Measurements from ENCODE around the gene SAP130.
"Not testable (repeated sequence)": the region's sequence is repeated elsewhere in the genome, so short reads cannot be mapped to it uniquely, and the experiment has no call there.

The SAP130 gene

DNA sequence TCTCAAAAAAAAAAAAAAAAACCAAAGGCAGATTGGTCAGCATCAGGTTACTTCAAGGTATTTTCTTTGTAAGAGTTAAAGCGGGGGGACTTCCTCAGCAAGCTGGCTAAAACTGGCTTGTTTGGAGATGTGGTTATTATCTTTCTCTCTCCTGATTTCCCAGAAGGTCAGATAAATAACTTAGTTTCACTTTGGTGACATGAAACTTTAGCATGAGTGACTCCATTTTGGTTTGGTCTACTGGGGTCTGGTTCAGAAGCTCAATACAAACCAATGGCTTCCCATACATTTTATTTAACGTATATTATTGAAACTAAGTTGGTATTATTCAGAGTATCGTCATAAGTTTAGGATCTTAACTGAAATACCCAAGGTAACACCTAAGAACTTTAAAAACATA lies 100.5 kb downstream of the SAP130 start:
- H3K27ac ChIP-seq (ENCODE audit: low read depth, low read length, severe bottlenecking): no peak overlapping the region
- no peak overlapping the region for H3K4me3 ChIP-seq (ENCODE audit: extremely low read depth, insufficient read depth, low read length, poor library complexity, severe bottlenecking)
- H3K4me1 ChIP-seq (ENCODE audit: control insufficient read depth, insufficient read depth, low read length, poor library complexity, severe bottlenecking): no peaks in the 10 kb centered on the region
- no peaks in the 10 kb centered on the region for H3K36me3 ChIP-seq (ENCODE audit: control insufficient read depth, insufficient read depth, low read length)
- WGBS, 2 experiments (ENCODE audit: insufficient coverage in 2 of 2): 100% methylated on average over 1 of the region's 3 CpGs; no CpG with 5 or more reads in 1 of the 2 experiments
- no peaks in the 10 kb centered on the region for H3K9me3 ChIP-seq (ENCODE audit: control insufficient read depth, low read length)

DNA sequence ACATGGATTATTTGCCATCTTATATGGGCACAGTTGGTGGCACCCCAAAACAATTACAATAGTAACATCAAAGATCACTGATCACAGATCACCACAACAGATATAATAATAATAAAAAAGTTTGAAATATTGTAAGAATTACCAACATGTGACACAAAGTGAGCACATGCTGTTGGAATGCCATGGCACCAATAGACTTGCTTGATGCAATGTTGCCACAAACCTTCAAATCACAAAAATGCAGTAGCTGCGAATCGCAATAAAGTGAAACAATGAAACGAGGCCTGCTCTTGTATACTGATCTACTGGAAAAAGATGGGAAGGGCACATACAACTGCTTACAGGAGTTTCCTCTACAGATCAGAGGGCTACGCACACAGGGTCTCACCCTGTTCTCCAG lies 109.9 kb downstream of the SAP130 start:
- H3K9me3 ChIP-seq (ENCODE audit: control insufficient read depth, low read length): no peaks in the 10 kb centered on the region
- no peak overlapping the region for H3K27ac ChIP-seq (ENCODE audit: low read depth, low read length, severe bottlenecking)
- no peak overlapping the region for H3K4me3 ChIP-seq (ENCODE audit: extremely low read depth, insufficient read depth, low read length, poor library complexity, severe bottlenecking)
- H3K36me3 ChIP-seq (ENCODE audit: control insufficient read depth, insufficient read depth, low read length): no peaks in the 10 kb centered on the region
- no peaks in the 10 kb centered on the region for H3K4me1 ChIP-seq (ENCODE audit: control insufficient read depth, insufficient read depth, low read length, poor library complexity, severe bottlenecking)
- WGBS, 2 experiments (ENCODE audit: insufficient coverage in 2 of 2): 96 to 100% methylated on average over 4 of the region's 4 CpGs

DNA sequence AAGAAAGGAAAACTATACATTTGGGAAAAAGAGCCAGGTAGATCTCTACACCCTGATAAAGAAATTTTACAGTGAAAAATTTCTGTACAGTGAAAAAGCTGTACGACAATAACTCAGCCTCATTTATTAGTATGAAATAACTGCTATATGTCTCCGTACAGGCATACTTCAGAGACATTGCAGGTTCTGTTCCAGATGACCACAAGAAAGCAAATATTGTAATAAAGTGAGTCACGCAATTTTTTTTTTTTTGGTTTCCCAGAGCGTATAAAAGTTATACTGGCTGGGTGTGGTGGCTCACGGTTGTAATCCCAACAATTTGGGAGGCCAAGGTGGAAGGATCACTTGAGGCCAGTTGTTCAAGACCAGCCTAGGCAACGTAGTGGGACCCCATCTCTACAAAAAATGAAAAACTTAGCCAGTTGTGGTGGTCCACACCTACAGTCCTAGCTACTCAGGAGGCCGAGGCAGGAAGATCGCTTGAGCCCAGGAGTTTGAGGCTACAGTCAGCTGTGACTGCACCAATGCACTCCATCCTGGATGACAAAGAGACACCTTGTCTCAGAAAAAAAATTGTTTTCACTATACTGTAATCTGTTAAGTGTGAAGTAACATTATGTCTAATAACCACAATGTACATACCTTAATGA lies 113.9 kb downstream of the SAP130 start:
- Histone ChIP-seq H3K4me3 (ENCODE audit: extremely low read depth, insufficient read depth, low read length, poor library complexity, severe bottlenecking) (no peak overlapping the region), H3K4me1 (ENCODE audit: control insufficient read depth, insufficient read depth, low read length, poor library complexity, severe bottlenecking) (no peaks in the 10 kb centered on the region), H3K9me3 (ENCODE audit: control insufficient read depth, low read length) (no peaks in the 10 kb centered on the region), H3K27ac (ENCODE audit: low read depth, low read length, severe bottlenecking) (no peak overlapping the region), H3K36me3 (ENCODE audit: control insufficient read depth, insufficient read depth, low read length) (no peaks in the 10 kb centered on the region)
- WGBS, 2 experiments (ENCODE audit: insufficient coverage in 2 of 2): 98 to 100% methylated on average over 4 to 7 of the region's 8 CpGs

DNA sequence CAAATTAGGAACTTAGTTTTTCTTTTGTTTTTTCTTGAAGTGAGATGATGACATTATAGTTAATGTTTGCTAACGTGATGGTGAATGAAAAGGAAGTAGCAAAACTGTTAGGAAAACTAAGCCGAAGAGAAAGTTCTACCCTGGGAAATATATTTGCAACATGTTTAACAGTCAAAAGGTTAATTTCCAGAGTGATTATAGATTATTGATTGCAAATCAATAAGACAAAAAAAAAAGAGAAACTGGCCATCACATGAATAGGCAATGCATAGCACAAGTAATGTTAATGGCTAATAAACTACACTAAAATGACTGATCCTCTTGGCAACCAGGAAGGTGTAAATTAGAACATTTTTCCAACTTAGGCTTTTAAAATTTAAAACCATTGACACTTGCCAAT lies 116.1 kb downstream of the SAP130 start:
- Histone ChIP-seq H3K9me3 (ENCODE audit: control insufficient read depth, low read length) (no peaks in the 10 kb centered on the region), H3K4me1 (ENCODE audit: control insufficient read depth, insufficient read depth, low read length, poor library complexity, severe bottlenecking) (no peaks in the 10 kb centered on the region), H3K36me3 (ENCODE audit: control insufficient read depth, insufficient read depth, low read length) (no peaks in the 10 kb centered on the region), H3K27ac (ENCODE audit: low read depth, low read length, severe bottlenecking) (no peak overlapping the region), H3K4me3 (ENCODE audit: extremely low read depth, insufficient read depth, low read length, poor library complexity, severe bottlenecking) (no peak overlapping the region)
- 83% methylated on average over 1 of the region's 2 CpGs; no CpG with 5 or more reads in 1 of the 2 experiments for WGBS, 2 experiments (ENCODE audit: insufficient coverage in 2 of 2)

DNA sequence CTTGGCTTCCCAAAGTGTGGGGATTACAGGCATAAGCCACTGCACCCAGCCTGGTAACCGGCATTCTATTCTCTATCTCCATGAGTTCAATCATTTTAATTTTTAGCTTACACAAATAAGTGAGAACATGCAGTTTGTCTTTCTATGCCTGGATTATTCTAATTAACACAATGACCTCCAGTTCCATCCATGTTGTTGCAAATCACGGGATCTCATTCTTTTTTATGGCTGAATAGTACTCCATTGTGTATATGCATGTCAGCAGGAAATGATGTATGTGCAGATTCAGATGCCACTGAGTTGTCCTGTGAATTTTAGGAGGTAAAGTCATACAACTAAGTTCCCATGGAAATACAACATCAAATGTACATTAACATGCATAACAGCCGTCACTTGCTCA lies 117.4 kb downstream of the SAP130 start:
- Histone ChIP-seq H3K4me3 (ENCODE audit: extremely low read depth, insufficient read depth, low read length, poor library complexity, severe bottlenecking) (no peak overlapping the region), H3K9me3 (ENCODE audit: control insufficient read depth, low read length) (no peaks in the 10 kb centered on the region), H3K4me1 (ENCODE audit: control insufficient read depth, insufficient read depth, low read length, poor library complexity, severe bottlenecking) (no peaks in the 10 kb centered on the region), H3K36me3 (ENCODE audit: control insufficient read depth, insufficient read depth, low read length) (no peaks in the 10 kb centered on the region), H3K27ac (ENCODE audit: low read depth, low read length, severe bottlenecking) (no peak overlapping the region)
- WGBS, 2 experiments (ENCODE audit: insufficient coverage in 2 of 2): 90 to 92% methylated on average over 2 to 3 of the region's 3 CpGs

DNA sequence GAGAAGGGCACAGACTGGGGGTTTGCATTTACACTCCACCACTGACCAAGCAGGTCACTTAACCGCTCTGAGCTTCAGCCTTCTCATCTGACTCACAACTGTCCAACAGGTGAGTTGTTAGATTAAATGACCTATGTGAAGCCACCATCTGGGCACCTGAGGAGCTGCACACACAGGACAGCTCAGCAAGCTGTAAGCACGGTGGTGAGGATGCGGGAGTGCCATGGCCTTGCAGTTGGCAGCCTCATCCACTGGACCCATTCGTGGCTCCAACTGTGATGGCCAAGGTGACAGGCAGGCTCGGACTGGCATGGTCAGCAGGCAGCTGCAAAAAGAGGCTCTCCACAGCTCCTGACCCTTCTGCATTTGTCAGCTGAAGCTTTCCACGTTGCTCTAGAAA lies 118.8 kb downstream of the SAP130 start:
- Histone ChIP-seq H3K4me1 (ENCODE audit: control insufficient read depth, insufficient read depth, low read length, poor library complexity, severe bottlenecking) (no peaks in the 10 kb centered on the region), H3K27ac (ENCODE audit: low read depth, low read length, severe bottlenecking) (no peak overlapping the region), H3K36me3 (ENCODE audit: control insufficient read depth, insufficient read depth, low read length) (no peaks in the 10 kb centered on the region), H3K9me3 (ENCODE audit: control insufficient read depth, low read length) (no peaks in the 10 kb centered on the region), H3K4me3 (ENCODE audit: extremely low read depth, insufficient read depth, low read length, poor library complexity, severe bottlenecking) (no peak overlapping the region)
- 82 to 84% methylated on average over 5 to 6 of the region's 6 CpGs for WGBS, 2 experiments (ENCODE audit: insufficient coverage in 2 of 2)

DNA sequence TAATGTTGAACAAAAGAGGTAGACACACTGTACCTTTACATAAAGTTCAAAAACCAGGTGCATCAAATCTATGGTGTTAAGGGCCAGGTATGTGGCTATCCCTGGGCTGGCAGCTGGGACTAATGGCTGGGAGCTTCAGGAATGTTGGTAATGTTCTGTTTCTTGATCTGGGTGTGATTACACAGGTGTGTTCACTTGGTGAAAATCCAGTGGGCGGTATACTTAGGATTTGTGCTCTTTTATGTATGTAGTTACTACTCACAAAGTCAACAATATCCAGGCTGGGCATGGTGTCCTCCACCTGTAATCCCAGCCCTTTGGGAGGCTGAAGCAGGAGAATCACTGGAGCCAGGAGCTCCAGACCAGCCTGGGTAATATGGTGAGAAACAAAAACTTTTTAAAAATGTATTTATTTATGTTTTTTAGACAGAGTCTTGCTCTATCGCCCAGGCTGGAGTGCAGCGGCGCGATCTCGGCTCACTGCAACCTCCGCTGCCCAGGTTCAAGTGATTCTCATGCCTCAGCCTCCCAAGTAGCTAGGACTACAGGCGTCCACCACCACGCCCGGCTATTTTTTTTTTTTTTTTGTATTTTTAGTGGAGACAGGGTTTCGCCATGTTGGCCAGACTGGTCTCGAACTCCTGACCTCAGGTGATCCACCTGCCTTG lies 120.0 kb downstream of the SAP130 start:
- H3K9me3 ChIP-seq (ENCODE audit: control insufficient read depth, low read length); H3K36me3 ChIP-seq (ENCODE audit: control insufficient read depth, insufficient read depth, low read length); H3K27ac ChIP-seq (ENCODE audit: low read depth, low read length, severe bottlenecking); H3K4me3 ChIP-seq (ENCODE audit: extremely low read depth, insufficient read depth, low read length, poor library complexity, severe bottlenecking); H3K4me1 ChIP-seq (ENCODE audit: control insufficient read depth, insufficient read depth, low read length, poor library complexity, severe bottlenecking): not testable (repeated sequence)
- WGBS, 2 experiments (ENCODE audit: insufficient coverage in 2 of 2): 94 to 98% methylated on average over 7 to 8 of the region's 12 CpGs

DNA sequence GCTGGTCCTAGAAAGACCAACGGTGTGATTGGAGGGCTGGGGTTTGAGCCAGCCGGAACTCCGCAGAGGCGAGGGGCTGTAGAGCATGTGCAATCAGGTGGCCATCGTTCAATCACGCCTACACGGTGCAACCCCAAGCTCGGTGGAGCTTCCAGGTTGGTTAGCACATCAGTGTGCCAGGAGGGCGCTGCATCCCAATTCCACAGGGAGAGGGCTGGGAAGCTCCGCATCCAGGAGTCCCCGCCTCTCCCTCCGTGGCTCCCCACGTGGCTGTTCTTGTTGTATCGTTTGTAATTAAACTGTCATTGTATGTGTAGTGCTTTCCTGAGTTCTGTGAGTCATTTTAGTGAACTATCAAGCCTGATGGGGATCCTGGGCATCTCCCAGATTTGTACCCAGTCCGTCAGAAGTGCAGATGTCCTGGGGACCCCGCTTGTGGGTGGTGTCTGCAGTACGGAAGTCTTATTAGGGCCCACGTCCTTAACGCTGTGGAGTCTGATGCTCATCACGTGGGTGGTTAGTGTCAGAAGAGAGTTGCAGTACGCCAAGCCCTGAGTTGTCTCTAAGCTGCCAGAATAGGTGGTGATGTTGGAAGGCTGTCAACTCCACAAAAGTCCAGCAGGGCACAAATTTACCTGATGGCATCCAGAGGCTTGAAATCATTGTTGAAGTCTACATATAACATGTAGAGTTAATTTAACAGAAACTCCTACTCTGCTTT lies 121.5 kb downstream of the SAP130 start:
- Histone ChIP-seq H3K4me1 (ENCODE audit: control insufficient read depth, insufficient read depth, low read length, poor library complexity, severe bottlenecking) (no peaks in the 10 kb centered on the region), H3K27ac (ENCODE audit: low read depth, low read length, severe bottlenecking) (no peak overlapping the region), H3K9me3 (ENCODE audit: control insufficient read depth, low read length) (no peaks in the 10 kb centered on the region), H3K4me3 (ENCODE audit: extremely low read depth, insufficient read depth, low read length, poor library complexity, severe bottlenecking) (no peak overlapping the region), H3K36me3 (ENCODE audit: control insufficient read depth, insufficient read depth, low read length) (no peaks in the 10 kb centered on the region)
- 63 to 75% methylated on average over 19 to 20 of the region's 21 CpGs for WGBS, 2 experiments (ENCODE audit: insufficient coverage in 2 of 2)

DNA sequence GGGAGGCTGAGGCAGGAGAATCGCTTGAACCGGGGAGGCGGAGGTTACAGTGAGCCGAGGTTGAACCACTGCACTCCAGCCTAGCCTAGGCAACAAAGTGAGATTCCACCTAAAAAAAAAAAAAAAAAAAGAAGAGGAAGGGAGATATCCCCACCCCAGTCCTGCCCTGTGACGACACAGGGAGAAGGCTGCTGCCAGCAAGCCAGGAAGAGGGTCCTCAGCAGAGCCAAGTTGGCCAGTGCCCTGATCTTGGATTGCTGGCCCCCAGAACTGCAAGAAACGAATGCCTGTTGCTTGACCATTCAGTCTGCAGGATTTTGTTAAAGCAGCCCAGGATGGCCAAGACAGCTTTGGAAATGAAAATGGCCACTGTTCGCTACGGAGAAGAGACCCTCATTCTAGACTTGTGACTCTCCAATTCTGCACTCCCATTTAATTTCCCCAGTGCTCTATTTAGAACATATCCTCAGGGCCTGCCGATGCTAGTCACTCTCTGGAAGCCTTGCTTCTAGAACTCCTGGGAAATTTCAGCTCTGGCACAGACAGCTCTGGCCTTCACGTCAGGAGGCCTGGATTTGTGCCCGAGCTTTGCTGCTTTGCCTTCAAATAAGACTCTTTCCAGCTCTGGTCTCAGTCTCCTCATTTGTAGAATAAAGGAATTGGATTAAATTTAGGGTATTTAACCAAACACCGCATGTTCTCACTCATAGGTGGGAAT lies 126.4 kb downstream of the SAP130 start:
- Histone ChIP-seq H3K4me1 (ENCODE audit: control insufficient read depth, insufficient read depth, low read length, poor library complexity, severe bottlenecking) (no peaks in the 10 kb centered on the region), H3K9me3 (ENCODE audit: control insufficient read depth, low read length) (no peaks in the 10 kb centered on the region), H3K4me3 (ENCODE audit: extremely low read depth, insufficient read depth, low read length, poor library complexity, severe bottlenecking) (no peak overlapping the region), H3K36me3 (ENCODE audit: control insufficient read depth, insufficient read depth, low read length) (no peaks in the 10 kb centered on the region), H3K27ac (ENCODE audit: low read depth, low read length, severe bottlenecking) (no peak overlapping the region)
- WGBS, 2 experiments (ENCODE audit: insufficient coverage in 2 of 2): 86 to 91% methylated on average over 9 to 10 of the region's 12 CpGs

DNA sequence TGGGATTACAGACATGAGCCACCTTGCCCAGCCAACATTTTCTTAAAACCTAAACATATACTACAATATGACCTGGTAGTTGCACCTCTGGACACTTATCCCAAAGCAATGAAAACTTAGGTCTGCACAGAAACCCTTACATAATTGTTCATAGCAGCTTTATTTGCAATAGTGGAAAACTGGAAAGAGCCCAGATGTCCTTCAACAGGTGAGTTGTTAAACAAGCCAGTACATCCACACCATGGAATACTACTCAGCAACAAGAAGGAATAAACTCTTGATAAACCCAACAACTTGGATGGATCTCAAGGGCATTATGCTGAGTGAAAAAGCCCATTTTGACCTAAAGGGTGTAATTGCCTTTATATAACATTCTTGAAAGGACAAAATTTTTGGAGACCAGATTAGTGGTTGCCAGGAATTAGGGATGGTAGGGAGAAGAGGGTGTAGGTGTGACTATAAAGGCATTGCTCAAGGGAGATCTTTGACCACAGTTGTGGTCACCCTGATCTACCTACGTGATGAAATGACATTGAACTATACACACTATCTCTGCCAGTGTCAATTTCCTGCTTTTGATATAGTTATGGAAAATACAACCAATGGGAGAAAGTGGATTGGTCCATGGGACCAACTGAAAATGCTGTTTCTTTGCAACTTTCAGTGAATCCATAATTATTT lies 130.2 kb downstream of the SAP130 start:
- Histone ChIP-seq H3K9me3 (ENCODE audit: control insufficient read depth, low read length) (no peaks in the 10 kb centered on the region), H3K4me3 (ENCODE audit: extremely low read depth, insufficient read depth, low read length, poor library complexity, severe bottlenecking) (no peak overlapping the region), H3K36me3 (ENCODE audit: control insufficient read depth, insufficient read depth, low read length) (no peaks in the 10 kb centered on the region), H3K27ac (ENCODE audit: low read depth, low read length, severe bottlenecking) (no peak overlapping the region), H3K4me1 (ENCODE audit: control insufficient read depth, insufficient read depth, low read length, poor library complexity, severe bottlenecking) (no peaks in the 10 kb centered on the region)
- 100% methylated on average over 1 of the region's 1 CpG; no CpG with 5 or more reads in 1 of the 2 experiments for WGBS, 2 experiments (ENCODE audit: insufficient coverage in 2 of 2)

Measured in mesodermal cell (in vitro differentiated cells).